ENCODE measurements around the gene MED26. TPM values are rescaled to one million over a fixed set of nuclear protein-coding genes. Genes with fewer than 3 reads are reported as not detected.
"Not testable (repeated sequence)": the region's sequence is repeated elsewhere in the genome, so short reads cannot be mapped to it uniquely, and the experiment has no call there.

Gene MED26
- 10 to 100 TPM; 19.3 to 23.6 TPM for total RNA-seq

DNA sequence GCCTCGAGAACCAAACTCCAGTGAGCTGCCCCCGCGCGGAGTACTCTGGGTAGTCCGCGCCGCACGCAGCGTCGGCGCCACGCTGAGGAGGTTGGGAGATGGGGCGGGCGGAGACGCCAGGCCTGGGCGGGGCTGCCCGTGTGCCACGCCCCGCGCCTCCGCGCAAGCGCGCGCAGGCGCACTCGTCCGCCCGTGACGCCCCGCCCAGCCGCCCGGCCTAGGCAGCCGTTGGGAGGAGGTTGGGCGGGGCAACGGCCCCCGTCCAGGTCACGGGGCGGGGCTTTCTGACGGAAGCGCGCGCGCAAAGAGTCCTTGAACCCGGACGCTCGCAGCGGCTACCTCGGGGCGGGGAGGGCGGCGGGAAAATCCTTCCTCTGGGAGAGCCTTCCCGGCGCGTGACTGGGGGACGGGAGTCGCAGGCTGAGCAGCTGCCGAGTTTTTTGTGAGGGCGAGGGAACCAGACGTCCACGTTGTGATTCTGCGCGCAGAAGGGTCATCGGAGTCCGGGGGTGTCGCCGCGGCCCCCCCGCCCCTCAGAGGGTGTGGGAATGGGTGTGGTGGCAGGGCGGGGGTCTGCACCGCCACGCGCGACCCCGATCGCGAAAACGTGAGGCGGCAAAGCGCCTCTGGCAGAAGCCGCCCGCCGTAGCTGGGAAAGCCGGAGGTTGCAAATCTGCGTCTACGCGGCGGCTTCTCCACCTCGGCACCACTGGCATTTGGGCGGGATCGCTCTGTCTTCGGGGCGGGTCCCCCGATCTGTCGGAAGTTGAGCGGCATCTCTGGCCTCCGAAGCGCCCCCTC lies at the start of gene MED26:
Gene MED26, minus strand, starts transcription at position 22 of the 801 bp plus-strand sequence. CDS start 261 bp downstream, outside the sequence.
- no peaks in the 10 kb centered on the region for H3K27me3 Mint-ChIP-seq
- H3K36me3 Mint-ChIP-seq (ENCODE audit: low read depth): peaks cover 75% of the 10 kb centered on the region
- H3K27ac Mint-ChIP-seq: peak within 1 kb of the TSS; percentile 96
- H3K9me3 Mint-ChIP-seq: no peaks in the 10 kb centered on the region
- H3K4me1 Mint-ChIP-seq: peaks cover 24% of the 10 kb centered on the region
- peak; percentile 95 for ATAC-seq (replicated peaks)
- peak within 1 kb of the TSS; percentile 95 for H3K4me3 Mint-ChIP-seq

GRCh38 chr19:16677055-16677454 lies 49.1 kb upstream of the MED26 start:
- no peaks in the 10 kb centered on the region for H3K27me3 Mint-ChIP-seq
- no peaks in the 10 kb centered on the region for H3K9me3 Mint-ChIP-seq
- no peak overlapping the region for H3K27ac Mint-ChIP-seq
- no peak overlapping the region for H3K4me3 Mint-ChIP-seq
- no peaks in the 10 kb centered on the region for H3K36me3 Mint-ChIP-seq (ENCODE audit: low read depth)
- no peaks in the 10 kb centered on the region for H3K4me1 Mint-ChIP-seq
- ATAC-seq (replicated peaks): no peak

DNA sequence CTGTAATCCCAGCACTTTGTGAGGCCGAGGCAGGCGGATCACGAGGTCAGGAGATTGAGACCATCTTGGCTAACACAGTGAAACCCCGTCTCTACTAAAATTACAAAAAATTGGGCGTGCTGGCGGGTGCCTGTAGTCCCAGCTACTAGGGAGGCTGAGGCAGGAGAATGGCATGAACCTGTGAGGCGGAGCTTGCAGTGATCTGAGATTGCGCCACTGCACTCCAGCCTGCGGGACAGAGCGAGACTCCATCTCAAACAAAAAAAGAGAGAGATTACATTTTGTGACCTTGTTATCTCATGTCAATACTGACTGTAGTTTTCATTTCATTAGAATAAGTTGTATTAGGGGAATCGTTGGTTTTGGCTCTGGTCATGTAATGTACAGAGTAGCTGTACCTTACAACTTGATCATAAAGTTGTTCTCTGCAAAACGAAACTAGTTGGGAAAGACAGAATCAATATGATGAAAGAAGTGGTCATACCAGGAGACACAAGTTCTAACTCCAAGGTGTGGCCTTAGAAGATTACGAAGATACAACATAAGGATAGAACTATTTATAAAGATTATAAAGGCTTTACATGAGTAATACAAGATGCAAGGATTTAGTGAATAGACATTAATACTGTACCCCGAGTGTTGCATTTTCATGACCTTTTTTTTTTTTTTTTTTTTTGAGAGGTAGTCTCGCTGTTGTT lies 48.2 kb upstream of the MED26 start:
- H3K27me3 Mint-ChIP-seq: no peaks in the 10 kb centered on the region
- H3K4me3 Mint-ChIP-seq: no peak overlapping the region
- no peak overlapping the region for H3K27ac Mint-ChIP-seq
- no peaks in the 10 kb centered on the region for H3K4me1 Mint-ChIP-seq
- H3K36me3 Mint-ChIP-seq (ENCODE audit: low read depth): no peaks in the 10 kb centered on the region
- H3K9me3 Mint-ChIP-seq: no peaks in the 10 kb centered on the region
- no peak for ATAC-seq (replicated peaks)

GRCh38 chr19:16673839-16674238 lies 45.8 kb upstream of the MED26 start:
- H3K36me3 Mint-ChIP-seq (ENCODE audit: low read depth): not testable (repeated sequence)

DNA sequence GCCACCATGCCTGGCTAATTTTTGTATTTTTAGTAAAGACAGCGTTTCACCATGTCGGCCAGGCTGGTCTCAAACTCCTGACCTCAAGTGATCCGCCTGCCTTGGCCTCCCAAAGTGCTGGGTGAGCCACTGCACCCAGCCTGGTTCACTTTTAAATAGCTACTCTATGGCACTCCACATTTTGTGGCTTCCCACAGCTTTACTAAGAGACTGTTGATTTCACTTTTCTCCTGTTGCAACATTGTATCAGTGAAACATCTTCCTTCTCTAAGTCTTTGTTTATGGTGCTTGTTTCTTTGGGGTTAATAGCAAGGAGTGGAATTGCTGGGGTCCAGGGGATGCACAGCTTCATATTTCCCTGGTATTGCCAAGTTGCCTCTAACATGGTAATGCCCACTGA lies 45.2 kb upstream of the MED26 start:
- Mint-ChIP-seq H3K27me3 (no peaks in the 10 kb centered on the region), H3K4me3 (no peak overlapping the region), H3K36me3 (ENCODE audit: low read depth) (no peaks in the 10 kb centered on the region), H3K9me3 (no peaks in the 10 kb centered on the region), H3K27ac (no peak overlapping the region), H3K4me1 (no peaks in the 10 kb centered on the region)
- no peak for ATAC-seq (replicated peaks)

More at GRCh38 chr19:16673839-16674238, 45.8 kb upstream of the MED26 start:
- not testable (repeated sequence) for H3K27me3 Mint-ChIP-seq; ATAC-seq (replicated peaks); H3K9me3 Mint-ChIP-seq; H3K4me3 Mint-ChIP-seq; H3K27ac Mint-ChIP-seq; H3K4me1 Mint-ChIP-seq

DNA sequence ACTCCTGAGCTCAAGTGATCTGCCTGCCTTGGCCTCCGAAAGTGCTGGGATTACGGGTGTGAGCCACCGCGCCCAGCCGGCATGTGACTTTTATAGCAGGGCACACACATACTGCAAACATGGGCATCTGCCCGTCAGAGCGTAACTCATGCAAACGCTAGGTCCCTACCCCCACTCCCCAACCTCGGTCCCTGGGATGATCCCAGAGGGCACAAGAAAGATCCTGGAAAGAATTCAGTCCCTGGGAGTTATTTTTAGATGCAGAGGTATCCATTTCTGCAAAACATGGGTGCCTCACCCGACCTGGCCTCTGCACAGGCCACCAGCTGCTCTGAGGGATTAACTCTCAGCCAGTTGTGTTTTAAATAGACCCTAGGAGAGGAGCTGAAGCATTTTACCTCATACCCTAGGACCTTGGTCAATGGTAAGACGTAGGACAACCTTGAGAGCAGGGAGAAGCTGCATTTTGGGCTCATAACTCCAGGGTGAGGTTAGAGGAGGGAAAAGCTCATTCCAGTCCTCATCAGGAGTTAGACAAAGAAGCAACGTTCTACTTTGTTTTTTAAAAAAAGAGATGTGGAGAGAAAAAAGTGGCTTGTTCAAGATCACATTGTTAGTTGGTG lies 43.8 kb upstream of the MED26 start:
- no peak overlapping the region for H3K27ac Mint-ChIP-seq
- H3K9me3 Mint-ChIP-seq: no peaks in the 10 kb centered on the region
- no peak for ATAC-seq (replicated peaks)
- no peaks in the 10 kb centered on the region for H3K4me1 Mint-ChIP-seq
- H3K36me3 Mint-ChIP-seq (ENCODE audit: low read depth): no peaks in the 10 kb centered on the region
- no peaks in the 10 kb centered on the region for H3K27me3 Mint-ChIP-seq
- no peak overlapping the region for H3K4me3 Mint-ChIP-seq

GRCh38 chr19:16670291-16670690 lies 42.3 kb upstream of the MED26 start:
- H3K4me3 Mint-ChIP-seq: no peak overlapping the region
- H3K36me3 Mint-ChIP-seq (ENCODE audit: low read depth): no peaks in the 10 kb centered on the region
- H3K27ac Mint-ChIP-seq: no peak overlapping the region
- H3K27me3 Mint-ChIP-seq: no peaks in the 10 kb centered on the region
- no peaks in the 10 kb centered on the region for H3K4me1 Mint-ChIP-seq
- no peaks in the 10 kb centered on the region for H3K9me3 Mint-ChIP-seq
- ATAC-seq (replicated peaks): no peak

DNA sequence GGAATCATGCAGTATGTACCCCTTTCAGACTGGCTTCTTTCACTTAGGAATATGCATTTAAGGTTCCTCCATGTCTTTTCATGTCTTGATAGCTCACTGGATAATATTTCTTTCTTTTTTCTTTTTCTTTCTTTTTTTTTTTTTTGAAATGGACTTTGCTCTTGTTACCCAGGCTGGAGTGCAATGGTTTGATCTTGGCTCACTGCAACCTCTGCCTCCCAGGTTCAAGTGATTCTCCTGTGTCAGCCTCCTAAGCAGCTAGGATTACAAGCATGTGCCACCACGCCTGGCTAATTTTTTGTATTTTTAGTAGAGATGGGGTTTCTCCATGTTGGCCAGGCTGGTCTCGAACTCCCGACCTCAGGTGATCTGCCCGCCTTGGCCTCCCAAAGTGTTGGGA lies 40.7 kb upstream of the MED26 start:
- not testable (repeated sequence) for H3K4me1 Mint-ChIP-seq; H3K27me3 Mint-ChIP-seq; ATAC-seq (replicated peaks); H3K27ac Mint-ChIP-seq; H3K4me3 Mint-ChIP-seq; H3K9me3 Mint-ChIP-seq; H3K36me3 Mint-ChIP-seq (ENCODE audit: low read depth)

DNA sequence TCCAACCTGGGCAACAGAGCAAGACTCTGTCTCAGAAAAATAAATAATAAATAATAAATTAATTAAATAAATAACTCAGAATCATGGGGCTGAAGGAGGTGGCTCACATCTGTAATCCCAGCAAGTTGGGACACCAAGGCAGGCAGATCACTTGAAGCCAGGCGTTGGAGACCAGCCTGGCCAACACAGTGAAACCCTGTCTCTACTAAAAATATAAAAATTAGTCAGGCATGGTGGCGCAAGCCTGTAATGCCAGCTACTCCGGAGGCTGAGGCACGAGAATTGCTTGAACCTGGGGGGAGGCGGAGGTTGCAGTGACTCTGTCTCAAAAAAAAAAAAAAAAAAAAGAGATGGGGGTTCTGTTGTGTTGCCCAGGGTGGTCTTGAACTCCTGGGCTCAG lies 40.2 kb upstream of the MED26 start:
- H3K36me3 Mint-ChIP-seq (ENCODE audit: low read depth): no peaks in the 10 kb centered on the region
- no peak overlapping the region for H3K4me3 Mint-ChIP-seq
- no peak for ATAC-seq (replicated peaks)
- no peaks in the 10 kb centered on the region for H3K4me1 Mint-ChIP-seq
- no peaks in the 10 kb centered on the region for H3K27me3 Mint-ChIP-seq
- H3K27ac Mint-ChIP-seq: no peak overlapping the region
- H3K9me3 Mint-ChIP-seq: no peaks in the 10 kb centered on the region

DNA sequence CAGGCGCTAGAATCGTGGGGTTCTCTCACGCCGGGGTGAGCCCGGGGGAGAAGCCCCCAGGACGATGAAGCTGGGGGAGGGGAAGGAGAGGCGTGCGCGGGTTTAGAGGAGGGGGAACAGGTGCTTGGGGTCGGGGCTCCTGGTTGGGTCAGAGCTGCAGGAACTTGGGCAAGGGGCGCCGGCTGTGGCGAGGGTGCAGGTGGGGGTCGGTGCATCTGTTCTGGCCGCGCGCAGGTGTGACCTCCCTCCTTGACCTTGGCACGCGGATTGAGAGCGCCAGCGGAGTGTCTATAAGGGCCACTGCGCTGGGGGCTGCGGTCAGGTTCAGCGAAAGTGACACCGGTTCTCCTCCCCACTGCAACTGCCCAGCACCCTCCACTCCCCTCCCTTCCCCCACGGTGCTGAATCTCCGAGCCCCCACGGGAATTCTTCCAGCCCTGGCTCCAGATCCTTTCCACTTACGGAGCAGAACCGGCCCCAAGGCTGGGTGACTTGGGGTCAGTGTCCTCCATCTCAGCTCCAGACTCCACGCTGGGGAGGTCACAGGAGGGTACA lies 33.6 kb upstream of the MED26 start:
- Mint-ChIP-seq H3K27ac (peak overlapping the region; percentile 28), H3K9me3 (no peaks in the 10 kb centered on the region), H3K36me3 (ENCODE audit: low read depth) (peaks cover 33% of the 10 kb centered on the region), H3K4me1 (peaks cover 14% of the 10 kb centered on the region), H3K27me3 (no peaks in the 10 kb centered on the region), H3K4me3 (peak overlapping the region; percentile 95)
- no peak for ATAC-seq (replicated peaks)

- H3K9me3 Mint-ChIP-seq: no peaks in the 10 kb centered on the region
- peak within 1 kb of the TSS; percentile 96 for H3K27ac Mint-ChIP-seq
- H3K4me3 Mint-ChIP-seq: peak within 1 kb of the TSS; percentile 95
- peak; percentile 6 for ATAC-seq (replicated peaks)
- peaks cover 40% of the 10 kb centered on the region for H3K36me3 Mint-ChIP-seq (ENCODE audit: low read depth)
- peaks cover 14% of the 10 kb centered on the region for H3K4me1 Mint-ChIP-seq
- no peaks in the 10 kb centered on the region for H3K27me3 Mint-ChIP-seq
Measured at GRCh38 chr19:16660763-16661479, 32.9 kb upstream of the MED26 start, which contains the start of gene TMEM38A. Gene TMEM38A, plus strand, starts transcription at chr19:16661139. Its CDS starts 79 bp downstream, at chr19:16661218.

- H3K27me3 Mint-ChIP-seq: no peaks in the 10 kb centered on the region
- no peaks in the 10 kb centered on the region for H3K9me3 Mint-ChIP-seq
- peak within 1 kb of the TSS; percentile 96 for H3K27ac Mint-ChIP-seq
- peak within 1 kb of the TSS; percentile 95 for H3K4me3 Mint-ChIP-seq
- peak; percentile 98 for ATAC-seq (replicated peaks)
- H3K36me3 Mint-ChIP-seq (ENCODE audit: low read depth): peaks cover 48% of the 10 kb centered on the region
- peaks cover 14% of the 10 kb centered on the region for H3K4me1 Mint-ChIP-seq
Measured at GRCh38 chr19:16659832-16660708, 32.1 kb upstream of the MED26 start, which contains the start of gene SMIM7. Gene SMIM7, minus strand, starts transcription at chr19:16660144. Its CDS starts 34 bp downstream, at chr19:16660110.

GRCh38 chr19:16659464-16659831 lies 31.4 kb upstream of the MED26 start:
- peak overlapping the region; percentile 96 for H3K27ac Mint-ChIP-seq
- H3K9me3 Mint-ChIP-seq: no peaks in the 10 kb centered on the region
- peaks cover 14% of the 10 kb centered on the region for H3K4me1 Mint-ChIP-seq
- no peak for ATAC-seq (replicated peaks)
- H3K4me3 Mint-ChIP-seq: peak overlapping the region; percentile 95
- peaks cover 55% of the 10 kb centered on the region for H3K36me3 Mint-ChIP-seq (ENCODE audit: low read depth)
- no peaks in the 10 kb centered on the region for H3K27me3 Mint-ChIP-seq
